GM23338 (cell line): ENCODE measurements around the gene OR4D11. TPM values are rescaled to one million over a fixed set of nuclear protein-coding genes. Genes with fewer than 3 reads are reported as not detected.
A peak's percentile ranks its signal among the peaks of the same experiment; 100 is the strongest.

ENCODE experiments used
- ATAC-seq: fragments of 200-7000 bp; cut with Tn5 transposase; 3 replicates; pipeline ENCODE4 v1.9.1; 2020
- DNase-seq: peaks from one replicate; pipeline ENCODE4 v3.0.0-alpha.2; 2015; ENCODE audit warnings: low spot score
- H2AFZ ChIP-seq: fragments of 200-600 bp; sonication (generic); 2 replicates; pipeline ENCODE4 v1.8.0; 2016; ENCODE audit warnings: antibody characterized with exemption, mild to moderate bottlenecking, moderate library complexity
- H3F3A ChIP-seq: fragments of 200-600 bp; sonication (generic); replicated peaks from 2 replicates; pipeline ENCODE4 v1.8.0; 2017; ENCODE audit warnings: antibody characterized with exemption, mixed run types, low read depth
- H3K27ac ChIP-seq: fragments of 200-600 bp; sonication (generic); 2 replicates; pipeline ENCODE4 v1.6.1; 2016; ENCODE audit warnings: low read depth
- H3K27me3 ChIP-seq: fragments of 200-600 bp; sonication (generic); 2 replicates; pipeline ENCODE4 v1.8.0; 2016; ENCODE audit warnings: mild to moderate bottlenecking, mixed run types, moderate library complexity; ENCODE audit not compliant: insufficient read depth
- H3K36me3 ChIP-seq: fragments of 200-600 bp; sonication (generic); 2 replicates; pipeline ENCODE4 v1.8.0; 2016; ENCODE audit warnings: mild to moderate bottlenecking; ENCODE audit not compliant: insufficient read depth
- H3K4me1 ChIP-seq: fragments of 200-600 bp; sonication (generic); 2 replicates; pipeline ENCODE4 v1.8.0; 2016; ENCODE audit warnings: mild to moderate bottlenecking, moderate library complexity; ENCODE audit not compliant: insufficient read depth
- H3K4me2 ChIP-seq: fragments of 200-600 bp; sonication (generic); 2 replicates; pipeline ENCODE4 v1.7.1; 2017; ENCODE audit warnings: mixed run types
- H3K4me3 ChIP-seq: fragments of 200-600 bp; sonication (generic); 2 replicates; pipeline ENCODE4 v1.6.1; 2016; ENCODE audit warnings: mixed run types
- H3K79me2 ChIP-seq: fragments of 200-600 bp; sonication (generic); replicated peaks from 2 replicates; pipeline ENCODE4 v1.8.0; 2017; ENCODE audit warnings: mild to moderate bottlenecking; ENCODE audit not compliant: insufficient read depth
- H3K9me2 ChIP-seq: fragments of 200-600 bp; sonication (generic); 2 replicates; pipeline ENCODE4 v1.8.0; 2017; ENCODE audit not compliant: insufficient read depth
- H4K20me1 ChIP-seq: fragments of 200-600 bp; sonication (generic); replicated peaks from 2 replicates; pipeline ENCODE4 v1.8.0; 2017; ENCODE audit warnings: mild to moderate bottlenecking; ENCODE audit not compliant: insufficient read depth
- H3K27ac Mint-ChIP-seq: 2 replicates; pipeline ENCODE4 v1.8.0; 2020; ENCODE audit warnings: inconsistent platforms, mild to moderate bottlenecking, moderate library complexity, mixed read lengths
- H3K27me3 Mint-ChIP-seq: 3 replicates; pipeline ENCODE4 v1.8.0; 2022; ENCODE audit warnings: low read depth, mild to moderate bottlenecking, moderate library complexity, mixed read lengths, inconsistent platforms; ENCODE audit not compliant: insufficient read depth, poor library complexity
- H3K36me3 Mint-ChIP-seq: 3 replicates; pipeline ENCODE4 v1.8.0; 2021; ENCODE audit warnings: low read depth, mild to moderate bottlenecking, inconsistent platforms, moderate library complexity, mixed read lengths
- H3K4me1 Mint-ChIP-seq: 3 replicates; pipeline ENCODE4 v1.8.0; 2020; ENCODE audit warnings: mild to moderate bottlenecking, inconsistent platforms, mixed read lengths
- H3K4me3 Mint-ChIP-seq: 3 replicates; pipeline ENCODE4 v1.8.0; 2021; ENCODE audit warnings: moderate library complexity, mild to moderate bottlenecking, inconsistent platforms, mixed read lengths
- H3K9me3 Mint-ChIP-seq: 3 replicates; pipeline ENCODE4 v1.8.0; 2020; ENCODE audit warnings: moderate library complexity, mild to moderate bottlenecking, inconsistent platforms, mixed read lengths
- NANOG ChIP-seq: IDR thresholded peaks from 2 replicates; pipeline ENCODE4 v1.6.1; 2016; ENCODE audit warnings: antibody characterized with exemption, borderline replicate concordance
- STAT1 ChIP-seq: IDR thresholded peaks from one replicate; pipeline ENCODE4 v1.6.1; 2016; ENCODE audit warnings: antibody characterized with exemption; ENCODE audit not compliant: unreplicated experiment
- ZNF114 ChIP-seq: fragments of 250-450 bp; sonication (Bioruptor Pico); IDR thresholded peaks from 2 replicates; pipeline ENCODE4 v1.5.0; 2020; ENCODE audit warnings: mild to moderate bottlenecking, moderate library complexity
- polyA plus RNA-seq: library from polyadenylated mRNA; unstranded; fragments of >200 nt; fragmentation: Nextera tagmentation; extraction: Ambion mirVana; gene quantifications from 2 replicates; pipeline ENCODE4 v1.2.1, GENCODE V29; 2016
- total RNA-seq: library from RNA; depleted of rRNA; stranded (reverse); fragments of >200 nt; shearing (Covaris generic); gene quantifications from 2 replicates; pipeline ENCODE4 v1.2.3, GENCODE V29; 2014
- TF ChIP-seq, protein P1 (sequence below): fragments of 250-450 bp; sonication (Bioruptor Pico); IDR thresholded peaks from 2 replicates; pipeline ENCODE4 v1.5.0; 2020; ENCODE audit warnings: mild to moderate bottlenecking, moderate library complexity
- TF ChIP-seq, protein P2 (sequence below): IDR thresholded peaks from one replicate; pipeline ENCODE4 v1.6.1; 2018; ENCODE audit warnings: antibody characterized with exemption; ENCODE audit not compliant: unreplicated experiment

The OR4D11 gene
- total and polyA plus RNA-seq, 2 experiments from 2014 or later = not detected

DNA sequence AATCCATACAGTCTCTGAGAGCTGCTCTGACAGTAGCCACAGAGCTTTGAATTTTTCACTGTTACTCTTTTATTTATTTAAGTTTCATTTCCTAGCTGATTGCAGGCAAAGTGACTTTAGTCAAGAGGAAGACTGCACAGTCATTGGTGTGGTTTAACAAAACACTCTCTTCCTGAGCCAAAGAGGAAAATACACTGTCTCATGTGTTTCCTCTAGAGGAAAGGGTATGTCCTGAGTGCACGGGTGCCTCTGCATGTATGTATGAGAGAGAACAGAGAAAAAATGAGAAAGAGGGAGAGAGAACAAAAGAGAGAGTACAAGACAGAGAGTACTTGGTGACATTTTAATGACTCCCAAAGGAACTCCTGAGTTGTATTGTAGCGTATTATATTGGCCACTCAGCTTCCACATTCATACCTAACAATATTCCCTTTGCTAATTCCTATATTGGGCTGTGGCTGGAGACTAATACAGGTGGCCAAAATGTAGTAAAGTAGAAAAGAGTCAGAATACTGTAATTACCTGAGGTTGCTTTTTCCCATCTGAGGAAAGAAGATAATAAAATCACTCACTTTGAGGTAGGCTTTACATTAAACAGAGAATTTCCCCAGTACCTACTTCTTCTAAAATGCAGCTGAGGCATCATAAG is 7.7 kb downstream of the OR4D11 start, which contains the start of gene OR4D9 (continued):
- TF ChIP-seq, protein P1, sequence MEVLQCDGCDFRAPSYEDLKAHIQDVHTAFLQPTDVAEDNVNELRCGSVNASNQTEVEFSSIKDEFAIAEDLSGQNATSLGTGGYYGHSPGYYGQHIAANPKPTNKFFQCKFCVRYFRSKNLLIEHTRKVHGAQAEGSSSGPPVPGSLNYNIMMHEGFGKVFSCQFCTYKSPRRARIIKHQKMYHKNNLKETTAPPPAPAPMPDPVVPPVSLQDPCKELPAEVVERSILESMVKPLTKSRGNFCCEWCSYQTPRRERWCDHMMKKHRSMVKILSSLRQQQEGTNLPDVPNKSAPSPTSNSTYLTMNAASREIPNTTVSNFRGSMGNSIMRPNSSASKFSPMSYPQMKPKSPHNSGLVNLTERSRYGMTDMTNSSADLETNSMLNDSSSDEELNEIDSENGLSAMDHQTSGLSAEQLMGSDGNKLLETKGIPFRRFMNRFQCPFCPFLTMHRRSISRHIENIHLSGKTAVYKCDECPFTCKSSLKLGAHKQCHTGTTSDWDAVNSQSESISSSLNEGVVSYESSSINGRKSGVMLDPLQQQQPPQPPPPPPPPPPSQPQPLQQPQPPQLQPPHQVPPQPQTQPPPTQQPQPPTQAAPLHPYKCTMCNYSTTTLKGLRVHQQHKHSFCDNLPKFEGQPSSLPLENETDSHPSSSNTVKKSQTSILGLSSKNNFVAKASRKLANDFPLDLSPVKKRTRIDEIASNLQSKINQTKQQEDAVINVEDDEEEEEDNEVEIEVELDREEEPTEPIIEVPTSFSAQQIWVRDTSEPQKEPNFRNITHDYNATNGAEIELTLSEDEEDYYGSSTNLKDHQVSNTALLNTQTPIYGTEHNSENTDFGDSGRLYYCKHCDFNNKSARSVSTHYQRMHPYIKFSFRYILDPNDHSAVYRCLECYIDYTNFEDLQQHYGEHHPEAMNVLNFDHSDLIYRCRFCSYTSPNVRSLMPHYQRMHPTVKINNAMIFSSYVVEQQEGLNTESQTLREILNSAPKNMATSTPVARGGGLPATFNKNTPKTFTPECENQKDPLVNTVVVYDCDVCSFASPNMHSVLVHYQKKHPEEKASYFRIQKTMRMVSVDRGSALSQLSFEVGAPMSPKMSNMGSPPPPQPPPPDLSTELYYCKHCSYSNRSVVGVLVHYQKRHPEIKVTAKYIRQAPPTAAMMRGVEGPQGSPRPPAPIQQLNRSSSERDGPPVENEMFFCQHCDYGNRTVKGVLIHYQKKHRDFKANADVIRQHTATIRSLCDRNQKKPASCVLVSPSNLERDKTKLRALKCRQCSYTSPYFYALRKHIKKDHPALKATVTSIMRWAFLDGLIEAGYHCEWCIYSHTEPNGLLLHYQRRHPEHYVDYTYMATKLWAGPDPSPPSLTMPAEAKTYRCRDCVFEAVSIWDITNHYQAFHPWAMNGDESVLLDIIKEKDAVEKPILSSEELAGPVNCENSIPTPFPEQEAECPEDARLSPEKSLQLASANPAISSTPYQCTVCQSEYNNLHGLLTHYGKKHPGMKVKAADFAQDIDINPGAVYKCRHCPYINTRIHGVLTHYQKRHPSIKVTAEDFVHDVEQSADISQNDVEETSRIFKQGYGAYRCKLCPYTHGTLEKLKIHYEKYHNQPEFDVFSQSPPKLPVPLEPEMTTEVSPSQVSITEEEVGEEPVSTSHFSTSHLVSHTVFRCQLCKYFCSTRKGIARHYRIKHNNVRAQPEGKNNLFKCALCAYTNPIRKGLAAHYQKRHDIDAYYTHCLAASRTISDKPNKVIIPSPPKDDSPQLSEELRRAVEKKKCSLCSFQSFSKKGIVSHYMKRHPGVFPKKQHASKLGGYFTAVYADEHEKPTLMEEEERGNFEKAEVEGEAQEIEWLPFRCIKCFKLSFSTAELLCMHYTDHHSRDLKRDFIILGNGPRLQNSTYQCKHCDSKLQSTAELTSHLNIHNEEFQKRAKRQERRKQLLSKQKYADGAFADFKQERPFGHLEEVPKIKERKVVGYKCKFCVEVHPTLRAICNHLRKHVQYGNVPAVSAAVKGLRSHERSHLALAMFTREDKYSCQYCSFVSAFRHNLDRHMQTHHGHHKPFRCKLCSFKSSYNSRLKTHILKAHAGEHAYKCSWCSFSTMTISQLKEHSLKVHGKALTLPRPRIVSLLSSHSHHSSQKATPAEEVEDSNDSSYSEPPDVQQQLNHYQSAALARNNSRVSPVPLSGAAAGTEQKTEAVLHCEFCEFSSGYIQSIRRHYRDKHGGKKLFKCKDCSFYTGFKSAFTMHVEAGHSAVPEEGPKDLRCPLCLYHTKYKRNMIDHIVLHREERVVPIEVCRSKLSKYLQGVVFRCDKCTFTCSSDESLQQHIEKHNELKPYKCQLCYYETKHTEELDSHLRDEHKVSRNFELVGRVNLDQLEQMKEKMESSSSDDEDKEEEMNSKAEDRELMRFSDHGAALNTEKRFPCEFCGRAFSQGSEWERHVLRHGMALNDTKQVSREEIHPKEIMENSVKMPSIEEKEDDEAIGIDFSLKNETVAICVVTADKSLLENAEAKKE (CRISPR knock-in tag) = no peak
- no peak for TF ChIP-seq NANOG

- Histone ChIP-seq H3F3A (no peaks in the 10 kb centered on the region), H3K36me3 (no peaks in the 10 kb centered on the region), H2AFZ (0 out of 2 replicates have a peak overlapping the region, but pooled peaks have one; percentile 18), H3K9me2 (0 out of 2 replicates have a peak, but pooled peaks cover 3% of the 10 kb centered on the region), H3K4me2 (no peak overlapping the region), H4K20me1 (no peaks in the 10 kb centered on the region), H3K27me3 (no peaks in the 10 kb centered on the region; the same call in 1 of the 2 replicates), H3K27ac (no peak overlapping the region), H3K79me2 (no peaks in the 10 kb centered on the region), H3K4me1 (no peaks in the 10 kb centered on the region), H3K4me3 (no peak overlapping the region)
- Mint-ChIP-seq H3K27me3 (no peaks in the 10 kb centered on the region), H3K27ac (no peak overlapping the region), H3K4me3 (no peak overlapping the region), H3K36me3 (no peaks in the 10 kb centered on the region), H3K9me3 (no peaks in the 10 kb centered on the region), H3K4me1 (no peaks in the 10 kb centered on the region)
- DNase-seq = no peak
- no peak for ATAC-seq
- no peak for TF ChIP-seq NANOG
- TF ChIP-seq STAT1 = no peak
- TF ChIP-seq, protein P2, sequence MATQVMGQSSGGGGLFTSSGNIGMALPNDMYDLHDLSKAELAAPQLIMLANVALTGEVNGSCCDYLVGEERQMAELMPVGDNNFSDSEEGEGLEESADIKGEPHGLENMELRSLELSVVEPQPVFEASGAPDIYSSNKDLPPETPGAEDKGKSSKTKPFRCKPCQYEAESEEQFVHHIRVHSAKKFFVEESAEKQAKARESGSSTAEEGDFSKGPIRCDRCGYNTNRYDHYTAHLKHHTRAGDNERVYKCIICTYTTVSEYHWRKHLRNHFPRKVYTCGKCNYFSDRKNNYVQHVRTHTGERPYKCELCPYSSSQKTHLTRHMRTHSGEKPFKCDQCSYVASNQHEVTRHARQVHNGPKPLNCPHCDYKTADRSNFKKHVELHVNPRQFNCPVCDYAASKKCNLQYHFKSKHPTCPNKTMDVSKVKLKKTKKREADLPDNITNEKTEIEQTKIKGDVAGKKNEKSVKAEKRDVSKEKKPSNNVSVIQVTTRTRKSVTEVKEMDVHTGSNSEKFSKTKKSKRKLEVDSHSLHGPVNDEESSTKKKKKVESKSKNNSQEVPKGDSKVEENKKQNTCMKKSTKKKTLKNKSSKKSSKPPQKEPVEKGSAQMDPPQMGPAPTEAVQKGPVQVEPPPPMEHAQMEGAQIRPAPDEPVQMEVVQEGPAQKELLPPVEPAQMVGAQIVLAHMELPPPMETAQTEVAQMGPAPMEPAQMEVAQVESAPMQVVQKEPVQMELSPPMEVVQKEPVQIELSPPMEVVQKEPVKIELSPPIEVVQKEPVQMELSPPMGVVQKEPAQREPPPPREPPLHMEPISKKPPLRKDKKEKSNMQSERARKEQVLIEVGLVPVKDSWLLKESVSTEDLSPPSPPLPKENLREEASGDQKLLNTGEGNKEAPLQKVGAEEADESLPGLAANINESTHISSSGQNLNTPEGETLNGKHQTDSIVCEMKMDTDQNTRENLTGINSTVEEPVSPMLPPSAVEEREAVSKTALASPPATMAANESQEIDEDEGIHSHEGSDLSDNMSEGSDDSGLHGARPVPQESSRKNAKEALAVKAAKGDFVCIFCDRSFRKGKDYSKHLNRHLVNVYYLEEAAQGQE = no peak
- TF ChIP-seq ZNF114 (CRISPR knock-in tag) = no peak
These were observed 8.3 kb downstream of the OR4D11 start for GRCh38 chr11:59511675-59512074.
